ENCODE data around the gene PXN.

PXN gene

GRCh38 chr12:120265473-120266179 is at the start of gene PXN:
PXN (minus strand) TSS chr12:120265730; CDS start chr12:120265629, 101 bp downstream.
- peak; percentile 84 for DNase-seq

- DNase-seq: peak; percentile 32
Observed at GRCh38 chr12:120314220-120314619, 48.7 kb upstream of the PXN start.

DNA sequence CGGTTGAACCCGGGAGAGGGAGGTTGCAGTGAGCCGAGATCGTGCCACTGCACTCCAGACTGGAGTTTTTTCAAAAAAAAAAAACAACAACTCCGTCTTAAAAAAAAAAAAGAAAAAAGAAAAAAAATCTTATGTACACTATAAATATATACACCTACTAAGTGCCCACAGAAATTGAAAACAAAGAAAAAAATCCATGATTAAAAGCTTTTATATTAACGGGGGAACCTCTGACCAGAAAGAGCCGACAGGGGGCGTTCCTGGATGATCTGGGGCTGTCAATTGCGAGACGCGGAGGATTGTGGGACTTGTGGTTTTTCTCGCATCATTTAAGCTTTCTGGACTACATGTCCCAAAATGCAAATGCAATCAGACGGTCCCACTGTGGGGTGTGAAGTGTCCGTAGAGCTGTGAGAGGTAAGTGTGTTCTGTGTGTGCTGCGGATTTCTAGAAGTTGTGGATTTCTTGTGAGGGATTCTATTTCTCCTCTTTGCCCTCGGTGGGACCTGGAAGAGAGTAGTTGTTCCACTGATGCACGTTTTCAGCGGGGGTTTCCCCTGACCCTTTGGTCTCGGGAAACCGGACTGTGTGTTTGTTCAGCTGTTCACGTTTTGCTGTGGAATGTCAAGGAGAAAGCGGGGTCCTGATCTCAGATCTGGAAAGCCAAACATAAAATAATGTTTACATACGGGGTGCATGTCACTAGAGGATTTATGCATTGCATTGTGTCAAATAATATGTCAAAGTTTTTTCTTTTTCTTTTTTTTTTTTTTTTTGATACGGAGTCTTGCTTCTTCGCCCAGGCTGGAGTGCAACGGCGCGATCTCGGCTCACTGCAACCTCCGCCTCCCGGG is 36.7 kb upstream of the PXN start, which contains the start of gene SIRT4:
Gene SIRT4, plus strand, starts transcription at position 360 of the 854 bp plus-strand sequence. CDS start 1,241 bp downstream, outside the sequence.
- DNase-seq: peak; percentile 96

DNA sequence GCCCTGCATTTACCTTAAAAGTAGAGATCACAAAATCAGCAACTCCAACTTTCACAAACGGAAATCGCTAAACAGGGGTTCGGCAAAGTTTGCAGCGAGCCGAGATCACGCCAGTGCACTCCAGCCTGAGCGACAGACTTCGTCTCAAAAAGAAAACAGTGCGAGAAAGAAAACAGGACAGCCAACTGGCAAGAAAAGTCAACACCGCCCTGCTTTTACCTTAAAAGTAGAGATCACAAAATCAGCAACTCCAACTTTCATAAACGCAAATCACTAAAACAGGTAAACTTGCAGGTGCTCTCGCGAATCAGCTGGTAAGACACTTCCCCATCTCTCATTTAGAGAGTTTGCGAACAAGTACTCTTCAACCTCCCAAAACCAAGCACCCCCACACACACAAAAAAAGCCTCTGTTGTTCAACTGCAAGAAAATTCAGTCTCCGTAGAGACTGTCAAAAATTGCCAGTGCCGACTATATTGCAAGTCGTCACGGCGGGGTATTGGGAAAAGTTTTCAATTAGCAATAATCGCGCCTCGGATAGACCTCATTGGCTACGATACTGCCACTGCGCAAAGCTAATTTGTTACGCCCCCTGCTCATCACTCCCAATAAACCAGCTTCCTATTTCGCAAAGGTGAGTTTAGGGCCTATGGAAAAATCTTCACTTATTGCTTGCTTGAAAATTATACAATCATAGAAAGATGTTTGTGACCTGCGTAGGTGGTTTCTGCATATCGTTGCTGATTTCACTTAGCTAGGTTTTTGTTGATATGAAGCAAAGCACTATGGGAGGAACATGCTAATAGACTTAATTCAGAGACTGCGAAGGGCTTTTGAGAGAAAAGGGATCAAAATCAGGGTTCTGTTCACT is 27.4 kb upstream of the PXN start, which contains the start of gene RNU4-1:
Gene RNU4-1, minus strand, starts transcription at position 577 of the 871 bp plus-strand sequence.
- peak; percentile 98 for DNase-seq

GRCh38 chr12:120292411-120292660 is 26.8 kb upstream of the PXN start:
- no peak for DNase-seq

DNA sequence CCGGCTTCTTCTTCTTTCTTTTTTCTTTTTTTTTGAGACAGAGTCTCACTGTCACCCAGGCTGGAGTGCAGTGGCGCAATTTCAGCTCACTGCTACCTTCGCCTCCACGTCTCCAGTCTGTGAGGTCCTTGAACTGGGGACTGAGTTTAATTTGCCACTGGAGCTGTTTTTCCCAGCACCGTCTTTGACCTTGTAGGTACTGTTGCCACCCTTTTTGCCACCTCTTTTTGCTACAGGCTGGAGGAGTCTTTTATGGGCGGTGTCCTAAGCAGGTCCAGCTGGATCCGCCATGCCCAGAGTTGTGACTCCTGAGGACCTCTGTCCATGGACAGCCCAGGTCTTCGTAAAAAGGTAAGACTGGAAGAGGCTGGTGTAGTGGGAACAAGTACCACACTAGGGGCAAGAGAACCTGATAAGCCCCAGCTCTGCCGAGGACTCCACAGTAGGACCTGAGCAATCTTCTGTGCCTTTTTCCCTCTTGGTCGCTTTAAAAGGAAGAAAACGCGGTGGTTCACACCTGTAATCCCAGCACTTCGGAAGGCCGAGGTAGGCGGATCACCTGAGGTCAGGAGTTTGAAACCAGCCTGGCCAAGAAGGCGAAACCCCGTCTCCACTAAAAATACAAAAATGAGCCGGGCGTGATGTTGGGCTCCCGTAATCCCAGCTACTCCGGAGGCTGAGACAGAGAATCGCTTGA is 25.2 kb upstream of the PXN start:
- peak; percentile 43 for DNase-seq

GRCh38 chr12:120287491-120287890 is 22.0 kb upstream of the PXN start:
- no peak for DNase-seq

DNA sequence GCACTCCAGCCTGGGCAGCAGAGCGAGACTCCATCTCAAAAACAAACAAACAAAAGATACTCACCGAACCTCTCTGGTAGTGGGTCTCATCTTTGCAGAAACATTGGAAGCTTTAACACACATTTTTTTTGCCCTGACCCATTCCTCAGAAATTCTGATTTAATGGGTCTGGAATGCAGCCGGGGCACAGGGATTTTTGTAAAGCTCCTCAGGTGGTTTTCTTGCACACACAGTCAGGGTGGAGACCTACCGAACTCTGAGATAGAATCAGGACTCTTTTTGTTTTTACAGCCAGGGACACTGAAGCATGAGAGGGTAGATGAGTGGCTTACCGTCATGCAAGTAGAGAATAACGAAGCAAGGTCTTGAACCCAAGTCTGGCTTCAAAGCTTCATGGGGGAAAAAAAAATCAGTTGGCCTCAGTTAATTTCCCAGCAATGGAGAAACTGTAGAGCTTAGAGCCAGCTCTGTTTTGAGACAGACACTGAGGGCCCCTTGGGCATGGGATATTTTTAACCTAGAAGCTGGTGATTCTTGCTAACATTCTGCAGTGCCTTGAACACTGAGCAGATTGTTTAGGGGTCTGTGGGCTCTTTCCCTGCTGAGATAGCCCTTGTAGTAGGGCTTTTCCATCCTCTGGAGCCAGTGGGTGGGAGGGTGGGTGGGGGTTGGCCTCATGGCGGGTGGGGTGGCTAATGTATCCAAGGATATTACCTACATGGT is 21.4 kb upstream of the PXN start:
- DNase-seq: no peak

- no peak for DNase-seq
Observed at GRCh38 chr12:120284381-120284780, 18.9 kb upstream of the PXN start.

DNA sequence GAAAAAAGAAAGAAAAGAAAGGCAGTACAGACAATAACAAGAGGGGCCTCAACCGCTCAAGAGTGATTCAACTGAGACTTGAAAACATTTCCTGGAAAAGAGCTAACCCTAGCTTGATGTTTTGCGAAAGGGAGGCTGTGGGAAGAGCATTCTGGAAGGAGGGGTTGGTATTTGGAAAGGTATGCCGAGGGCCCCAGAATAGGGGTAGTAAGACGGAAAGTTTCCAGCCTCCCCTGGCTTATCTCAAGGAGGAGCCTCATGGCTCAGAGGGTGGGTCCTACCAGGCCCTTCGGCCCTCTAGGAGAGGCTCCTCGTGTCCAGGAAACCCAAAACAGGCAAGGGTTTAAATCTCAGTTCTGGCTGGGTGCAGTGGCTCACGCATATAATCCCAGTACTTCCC is 17.8 kb upstream of the PXN start:
- DNase-seq: no peak

DNA sequence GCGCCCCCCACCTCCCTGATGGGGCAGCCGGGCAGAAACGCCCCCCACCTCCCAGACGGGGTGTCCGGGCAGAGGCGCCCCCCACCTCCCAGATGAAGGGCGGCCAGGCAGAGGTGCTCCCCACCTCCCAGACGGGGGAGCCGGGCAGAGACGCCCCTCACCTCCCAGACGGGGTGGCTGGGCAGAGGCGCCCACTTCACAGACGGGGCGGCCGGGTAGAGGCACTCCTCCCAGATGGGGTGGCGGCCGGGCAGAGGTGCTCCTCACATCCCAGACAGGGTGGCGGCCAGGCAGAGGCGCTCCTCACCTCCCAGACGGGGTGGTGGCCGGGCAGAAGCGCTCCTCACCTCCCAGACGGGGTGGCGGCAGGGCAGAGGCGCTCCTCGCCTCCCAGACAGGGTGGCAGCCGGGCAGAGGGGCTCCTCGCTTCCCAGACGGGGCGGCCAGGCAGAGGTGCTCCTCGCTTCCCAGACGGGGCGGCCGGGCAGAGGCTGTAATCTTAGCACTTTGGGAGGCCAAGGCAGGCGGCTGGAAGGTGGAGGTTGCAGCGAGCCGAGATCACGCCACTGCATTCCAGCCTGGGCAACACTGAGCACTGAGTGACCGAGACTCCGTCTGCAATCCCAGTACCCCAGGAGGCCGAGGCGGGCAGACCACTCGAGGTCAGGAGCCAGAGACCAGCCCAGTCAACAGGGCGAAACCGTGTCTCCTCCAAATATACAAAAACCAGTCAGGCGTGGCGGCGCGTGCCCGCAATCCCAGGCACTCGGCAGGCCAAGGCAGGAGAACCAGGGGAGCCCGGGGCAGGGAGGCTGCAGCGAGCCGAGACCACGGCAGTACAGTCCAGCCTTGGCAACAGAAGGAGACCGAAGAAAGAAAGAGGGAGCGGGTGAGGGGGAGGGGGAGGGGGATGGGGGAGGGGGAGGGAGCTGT is 12.9 kb upstream of the PXN start:
- no peak for DNase-seq

GRCh38 chr12:120276734-120277133 is 11.2 kb upstream of the PXN start:
- no peak for DNase-seq

DNA sequence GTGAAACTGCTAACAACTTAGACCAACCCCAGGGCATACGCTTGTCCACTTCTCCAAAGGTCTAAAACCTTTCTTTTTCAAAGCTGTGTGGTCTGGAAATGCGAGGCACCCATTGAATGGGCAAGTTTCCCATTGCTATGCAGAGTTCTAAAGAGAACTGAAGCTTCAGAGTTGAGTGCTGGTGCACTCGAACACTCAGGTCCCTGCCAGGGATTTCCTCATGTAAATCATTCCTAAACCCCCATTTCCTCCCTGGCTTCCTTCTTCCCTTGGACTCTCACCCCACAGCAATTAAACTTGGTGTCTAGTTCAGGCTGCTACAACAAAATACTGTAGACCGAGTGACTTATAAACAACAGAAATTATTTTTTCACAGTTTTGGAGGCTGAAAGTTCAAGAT is 2.2 kb upstream of the PXN start:
- no peak for DNase-seq

GRCh38 chr12:120266180-120266870 is 795 bp upstream of the PXN start:
- no peak for DNase-seq

DNA sequence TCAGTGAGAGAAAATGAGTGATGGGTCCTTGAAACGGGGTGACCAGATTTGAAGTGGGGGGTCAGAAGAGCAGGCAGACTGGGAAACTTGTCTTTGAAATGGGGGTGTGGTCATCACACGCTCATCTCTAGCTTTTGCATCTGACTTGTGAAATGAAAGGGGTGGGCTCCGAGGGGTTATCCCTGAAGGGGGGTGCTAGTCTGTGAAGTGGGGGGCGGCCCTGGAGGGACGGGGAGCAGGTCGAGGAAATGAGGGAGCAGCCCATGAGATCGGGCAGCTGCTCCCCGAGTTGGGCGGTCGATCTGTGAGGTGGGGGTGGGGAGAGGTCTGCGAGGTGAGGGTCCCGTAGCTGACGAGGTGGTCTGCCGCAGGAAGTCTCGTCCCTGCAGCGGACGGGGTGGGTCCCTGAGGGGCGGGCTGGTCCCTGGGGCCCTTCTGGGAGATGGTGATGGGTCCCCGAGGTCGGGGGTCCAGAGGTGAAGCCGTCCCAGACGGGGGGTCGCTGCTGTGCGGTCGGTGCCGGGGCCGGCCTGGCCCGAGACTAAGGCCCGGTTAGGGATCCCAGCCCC is 542 bp downstream of the PXN start:
- no peak for DNase-seq

DNA sequence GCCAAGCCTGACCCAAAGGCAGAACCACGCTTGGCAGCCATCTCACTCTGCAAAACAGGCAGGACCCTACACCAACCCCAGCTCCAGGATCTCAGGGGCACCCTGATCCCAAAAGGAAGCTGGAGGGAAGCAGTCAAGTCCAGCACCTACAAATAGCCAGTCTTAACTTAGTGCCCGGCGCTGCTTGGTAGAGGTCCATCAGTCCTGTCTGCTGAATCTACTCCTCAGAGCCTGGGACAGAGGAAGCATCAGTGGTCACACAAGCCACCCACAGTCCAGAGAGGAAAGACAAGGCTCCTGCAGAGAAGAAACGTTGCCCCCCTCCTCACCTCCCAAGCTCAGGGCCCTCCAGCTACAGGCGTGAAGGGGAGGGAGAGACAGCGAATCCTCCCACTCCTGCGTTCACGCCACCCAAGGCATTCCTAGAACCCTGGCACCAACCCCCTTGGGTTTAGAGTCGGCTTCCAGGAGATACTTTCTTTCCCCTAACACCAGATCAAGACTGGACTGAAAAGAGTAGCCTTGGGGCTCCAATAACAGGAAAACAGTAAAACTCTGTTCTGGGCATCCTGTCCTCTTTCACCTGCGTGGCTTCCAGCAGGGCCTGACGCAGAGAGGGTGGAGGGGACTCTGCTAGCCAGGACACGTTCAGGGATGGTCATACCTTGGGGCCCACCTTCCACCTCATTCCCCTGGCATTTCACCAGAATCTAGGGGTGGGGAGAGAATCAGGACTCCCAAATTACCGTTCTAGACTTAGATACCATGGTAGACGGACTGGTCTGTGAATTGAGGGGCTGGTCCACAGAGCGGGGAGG is 1.2 kb downstream of the PXN start:
- no peak for DNase-seq

DNA sequence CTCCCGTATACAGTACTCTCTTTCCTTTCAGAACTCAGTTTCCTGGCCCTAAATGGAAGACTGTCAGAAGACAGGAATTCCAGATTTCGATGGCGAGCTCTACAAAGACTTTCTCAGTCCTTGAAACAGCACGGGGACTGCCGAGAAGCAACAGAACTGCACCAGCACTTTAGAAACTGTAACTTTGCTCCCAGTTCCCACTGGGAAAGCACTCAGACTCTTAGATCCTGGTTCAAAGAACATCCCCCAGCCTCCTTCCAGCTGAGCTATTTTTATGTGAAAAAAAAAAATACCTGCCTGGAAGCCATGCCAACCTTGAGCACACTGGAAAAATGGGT is 1.8 kb downstream of the PXN start:
- no peak for DNase-seq

- DNase-seq: no peak
Observed at GRCh38 chr12:120262852-120263747, 2.4 kb downstream of the PXN start.
